ENCODE data around the gene SETD3. TPM values are rescaled to one million over a fixed set of nuclear protein-coding genes. Genes with fewer than 3 reads are reported as not detected.

The SETD3 gene
- total and polyA plus RNA-seq, 2 of the 8 experiments (the other 6 are each of a cell fraction or from before 2014, with no cell fraction given): 24.0 to 64.0 TPM

DNA sequence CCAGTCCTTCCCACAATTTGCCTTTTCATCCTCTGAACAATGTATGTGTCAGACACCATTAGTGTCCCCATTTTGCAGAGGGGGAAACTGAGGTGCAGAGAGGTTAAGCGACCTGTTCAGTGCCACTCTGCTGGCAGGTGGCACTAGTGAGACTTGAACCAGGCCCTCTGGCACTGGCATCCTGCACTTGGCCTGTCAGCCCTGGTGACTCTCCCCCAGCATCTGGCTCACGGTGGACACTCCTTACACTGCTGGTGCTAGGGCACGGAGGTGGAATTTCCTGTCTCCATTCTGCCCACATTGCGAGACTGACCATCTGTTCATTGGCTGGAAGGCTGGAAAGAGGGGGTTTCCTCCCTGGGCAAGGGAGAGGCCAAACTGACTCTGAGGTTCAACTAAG, 49.2 kb upstream of the SETD3 start:
- ChIA-PET POLR2A (ENCODE audit: partially characterized antibody) (no interaction called here), CTCF (ENCODE audit: partially characterized antibody) (interaction anchor here (1.2 to 3.0 kb wide), 3 partner anchors 10 to 104 kb away, joined by 4 to 10 read pairs (median 4); no protein-coding TSS in a partner anchor)
- Histone ChIP-seq H3K4me1 (replicated peaks in 1 of 4; ENCODE audit: control insufficient read depth in 3 of 4, insufficient read depth in 4 of 4, low read length in 3 of 4) (peaks cover 3 to 49% (median 21%) of the 10 kb centered on the region in 4 experiments; a peak in 6 of 7 replicates), H3K4ac (replicated peaks; ENCODE audit: insufficient read length, low read depth, low read length) (no peak overlapping the region), H4K8ac (ENCODE audit: extremely low read depth, insufficient read depth, low read length) (no peak overlapping the region), H3K79me1 (ENCODE audit: low read depth, low read length) (peaks cover 13% of the 10 kb centered on the region), H2BK15ac (ENCODE audit: low read length) (peak overlapping the region; percentile 55; the same call in 1 of the 2 replicates), H4K91ac (replicated peaks; ENCODE audit: insufficient read length, low read length) (peak overlapping the region; percentile 39), H3K79me2 (ENCODE audit: control insufficient read depth in 1 of 2, insufficient read depth in 2 of 2, low read length in 2 of 2) (peaks cover 0 to 6% of the 10 kb centered on the region in 2 experiments; a peak in 1 of 4 replicates), H2BK120ac (replicated peaks; ENCODE audit: low read depth, low read length) (no peak overlapping the region), H2BK20ac (ENCODE audit: low read length) (peak overlapping the region; percentile 62; the same call in 1 of the 2 replicates), H3K23me2 (ENCODE audit: low read depth, low read length) (no peaks in the 10 kb centered on the region), H3K4me2 (ENCODE audit: insufficient read depth in 1 of 2, low read depth in 2 of 2, low read length in 2 of 2) (no peak overlapping the region), H3K23ac (ENCODE audit: insufficient read length) (no peak overlapping the region), H2AFZ (ENCODE audit: low read length) (no peak overlapping the region), H3K36me3 (ENCODE audit: control insufficient read depth in 2 of 4, insufficient read depth in 4 of 4, low read length in 3 of 4) (no peaks in the 10 kb centered on the region), H3K27ac (ENCODE audit: low read depth, low read length) (no peak overlapping the region), H3K18ac (ENCODE audit: extremely low read depth, low read length) (no peak overlapping the region), H3K27me3 (replicated peaks in 1 of 4; ENCODE audit: control insufficient read depth in 3 of 4, extremely low read depth in 1 of 4, insufficient read depth in 3 of 4, low read length in 3 of 4) (no peaks in the 10 kb centered on the region), H3K56ac (replicated peaks; ENCODE audit: insufficient read length, low read depth, low read length) (no peak overlapping the region), H2BK12ac (ENCODE audit: low read depth, low read length) (0 out of 2 replicates have a peak overlapping the region, but pooled peaks have one; percentile 46), H2BK5ac (ENCODE audit: low read depth, low read length) (no peak overlapping the region), H3K4me3 (ENCODE audit: extremely low read depth in 1 of 4, insufficient read depth in 2 of 4, low read depth in 3 of 4, low read length in 4 of 4) (no peak overlapping the region), H4K20me1 (replicated peaks in 1 of 2; ENCODE audit: control insufficient read depth in 1 of 2, insufficient read depth in 2 of 2, low read length in 2 of 2) (peaks cover 0 to 1% of the 10 kb centered on the region in 2 experiments), H4K5ac (ENCODE audit: insufficient read length, low read depth, low read length) (no peak overlapping the region), H3K9me3 (ENCODE audit: insufficient read depth in 2 of 2, low read depth in 1 of 2, low read length in 1 of 2) (no peaks in the 10 kb centered on the region), H3K14ac (ENCODE audit: insufficient read length) (no peak overlapping the region), H3K9ac (replicated peaks in 1 of 4; ENCODE audit: extremely low read depth in 1 of 4, low read depth in 3 of 4, low read length in 3 of 4) (no peak overlapping the region; a peak in 2 of 7 replicates), H2AK5ac (ENCODE audit: low read depth, low read length) (no peak overlapping the region)
- 0 out of 4 replicates have a peak, but pooled peaks of 1 of the 2 experiments have one; percentile 7 for TF ChIP-seq RAD21 (IDR thresholded peaks at IDR 0.05 in 1 of 2, conservative IDR thresholded peaks at IDR 0.05 in 1 of 2; ENCODE audit: low read depth in 2 of 2, low read length in 2 of 2)
- 0 out of 2 replicates have a peak, but pooled peaks have one; percentile 21 for TF ChIP-seq KDM1A (IDR thresholded peaks at IDR 0.05; ENCODE audit: borderline replicate concordance, low read length)
- TF ChIP-seq, protein P1, sequence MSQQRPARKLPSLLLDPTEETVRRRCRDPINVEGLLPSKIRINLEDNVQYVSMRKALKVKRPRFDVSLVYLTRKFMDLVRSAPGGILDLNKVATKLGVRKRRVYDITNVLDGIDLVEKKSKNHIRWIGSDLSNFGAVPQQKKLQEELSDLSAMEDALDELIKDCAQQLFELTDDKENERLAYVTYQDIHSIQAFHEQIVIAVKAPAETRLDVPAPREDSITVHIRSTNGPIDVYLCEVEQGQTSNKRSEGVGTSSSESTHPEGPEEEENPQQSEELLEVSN (IDR thresholded peaks at IDR 0.05): no peak
- WGBS, 2 experiments (ENCODE audit: extremely low coverage in 1 of 2, insufficient coverage in 1 of 2, insufficient read length in 1 of 2, insufficient replicate concordance in 2 of 2, low coverage in 1 of 2, low lambda C conversion rate in 2 of 2, missing lambda C conversion rate in 1 of 2): 86% methylated on average over 4 of the region's 4 CpGs; no CpG with 5 or more reads in 1 of the 2 experiments
- DNase-seq (ENCODE audit: low read depth in 1 of 2, low spot score in 2 of 2): no peak
- no peak for FAIRE-seq

All from H1 (cell line).